IMR-90 (cell line): ENCODE results near the gene HEY2. TPM values are rescaled to one million over a fixed set of nuclear protein-coding genes. Genes with fewer than 3 reads are reported as not detected.

Experiments
- ATAC-seq: fragments of 200-7000 bp; cut with Tn5 transposase; 2 replicates; pipeline ENCODE4 v1.9.1; 2020; ENCODE audit warnings: low read depth, mild to moderate bottlenecking, moderate library complexity
- BruUV-seq: library from RNA; stranded (reverse); fragments of 400-500 nt; replicated peaks from 2 replicates; lab custom pipeline; 2021; lab: Mats Ljungman, UMichigan
- CTCF ChIA-PET: fragments of 300-600 bp; formaldehyde crosslinking; extraction: SDS; loops from one replicate; lab custom pipeline; 2021; ENCODE audit warnings: antibody characterized with exemption; lab: Yijun Ruan, JAX
- POLR2A ChIA-PET: fragments of 300-600 bp; sonication (Branson Sonifier 250); formaldehyde crosslinking; loops from one replicate; lab custom pipeline; 2022; ENCODE audit warnings: antibody characterized with exemption; ENCODE audit not compliant: unreplicated experiment; lab: Charles Lee
- DNase-seq: peaks from one replicate; pipeline ENCODE4 v3.0.0; 2013
- H2AFZ ChIP-seq: replicated peaks from 2 replicates; pipeline ENCODE3; 2013; ENCODE audit warnings: low read length, mild to moderate bottlenecking; ENCODE audit not compliant: poor library complexity
- H2AK5ac ChIP-seq: 2 replicates; pipeline ENCODE4 v1.6.1; 2013; ENCODE audit warnings: low read depth, low read length, inconsistent platforms
- H2AK9ac ChIP-seq: replicated peaks from 2 replicates; pipeline ENCODE3; 2013; ENCODE audit warnings: mild to moderate bottlenecking, low read depth, low read length, moderate library complexity; ENCODE audit not compliant: poor library complexity
- H2BK120ac ChIP-seq: 2 replicates; pipeline ENCODE4 v1.6.1; 2013; ENCODE audit warnings: low read depth, low read length, inconsistent platforms
- H2BK15ac ChIP-seq: 3 replicates; pipeline ENCODE4 v1.6.1; 2013; ENCODE audit warnings: low read depth, low read length, inconsistent platforms
- H2BK20ac ChIP-seq: 2 replicates; pipeline ENCODE4 v1.6.1; 2013; ENCODE audit warnings: low read depth, mild to moderate bottlenecking, inconsistent platforms, low read length, moderate library complexity
- H2BK5ac ChIP-seq: 2 replicates; pipeline ENCODE4 v1.6.1; 2013; ENCODE audit warnings: mild to moderate bottlenecking, low read depth, low read length, inconsistent platforms; ENCODE audit not compliant: poor library complexity, severe bottlenecking
- H3K14ac ChIP-seq: replicated peaks from 2 replicates; pipeline ENCODE4 v1.6.1; 2013; ENCODE audit warnings: low read depth, low read length, inconsistent platforms
- H3K18ac ChIP-seq: 2 replicates; pipeline ENCODE4 v1.6.1; 2013; ENCODE audit warnings: low read depth, low read length, control low read depth
- H3K23ac ChIP-seq: 2 replicates; pipeline ENCODE4 v1.6.1; 2013; ENCODE audit warnings: low read depth, low read length, inconsistent platforms
- H3K27ac ChIP-seq: 2 replicates; pipeline ENCODE4 v1.5.1; 2013; ENCODE audit warnings: mild to moderate bottlenecking, control low read depth, low read length; ENCODE audit not compliant: insufficient read depth
- H3K27me3 ChIP-seq: 2 replicates; pipeline ENCODE4 v1.6.1; 2013; ENCODE audit warnings: low read length; ENCODE audit not compliant: control insufficient read depth, insufficient read depth
- H3K36me3 ChIP-seq: 2 replicates; pipeline ENCODE4 v1.6.1; 2013; ENCODE audit warnings: low read length, mixed read lengths; ENCODE audit not compliant: control insufficient read depth, insufficient read depth
- H3K4ac ChIP-seq: 2 replicates; pipeline ENCODE4 v1.6.1; 2013; ENCODE audit warnings: low read depth, low read length, inconsistent platforms
- H3K4me1 ChIP-seq: 2 replicates; pipeline ENCODE4 v1.6.1; 2013; ENCODE audit warnings: low read length, mixed read lengths; ENCODE audit not compliant: control insufficient read depth, insufficient read depth
- H3K4me2 ChIP-seq: 2 replicates; pipeline ENCODE4 v1.6.1; 2013; ENCODE audit warnings: low read depth, mild to moderate bottlenecking, control low read depth, low read length, moderate library complexity
- H3K4me3 ChIP-seq: 2 replicates; pipeline ENCODE4 v1.5.1; 2013; ENCODE audit warnings: low read depth, mild to moderate bottlenecking, control low read depth, low read length, moderate library complexity; ENCODE audit not compliant: insufficient read depth
- H3K56ac ChIP-seq: 2 replicates; pipeline ENCODE4 v1.6.1; 2013; ENCODE audit warnings: low read length, inconsistent platforms; ENCODE audit not compliant: insufficient read depth; ENCODE audit errors: extremely low read depth
- H3K79me1 ChIP-seq, 2 experiments: 2 replicates each; pipeline ENCODE4 v1.6.1; 2013; ENCODE audit warnings: low read length in 2 of 2, inconsistent platforms in 1 of 2, low read depth in 1 of 2
- H3K9ac ChIP-seq: 2 replicates; pipeline ENCODE4 v1.6.1; 2013; ENCODE audit warnings: low read depth, low read length, control low read depth
- H3K9me1 ChIP-seq: 2 replicates; pipeline ENCODE4 v1.6.1; 2013; ENCODE audit warnings: low read length, inconsistent platforms; ENCODE audit not compliant: insufficient read depth
- H3K9me3 ChIP-seq: 2 replicates; pipeline ENCODE4 v1.6.1; 2013; ENCODE audit warnings: low read length; ENCODE audit not compliant: control insufficient read depth, insufficient read depth
- H4K20me1 ChIP-seq: 2 replicates; pipeline ENCODE4 v1.6.1; 2013; ENCODE audit warnings: low read length, inconsistent platforms; ENCODE audit not compliant: insufficient read depth
- H4K5ac ChIP-seq: 2 replicates; pipeline ENCODE4 v1.6.1; 2013; ENCODE audit warnings: mild to moderate bottlenecking, low read depth, low read length, control low read depth
- H4K8ac ChIP-seq, 2 experiments: 2 replicates each; pipeline ENCODE4 v1.6.1; 2013; ENCODE audit warnings: low read depth in 2 of 2, low read length in 2 of 2, control low read depth in 1 of 2, inconsistent platforms in 1 of 2
- H4K91ac ChIP-seq: 2 replicates; pipeline ENCODE4 v1.6.1; 2013; ENCODE audit warnings: low read depth, low read length, inconsistent platforms; ENCODE audit not compliant: insufficient read depth
- BHLHE40 ChIP-seq: fragments of 150-350 bp; IDR thresholded peaks from 2 replicates; pipeline ENCODE4 v1.6.1; 2016; ENCODE audit warnings: mild to moderate bottlenecking, low read depth, low read length
- CEBPB ChIP-seq: IDR thresholded peaks from 2 replicates; pipeline ENCODE4 v1.6.1; 2012; ENCODE audit warnings: low read depth, low read length, improper control_type of control experiment
- CHD1 ChIP-seq: IDR thresholded peaks from 2 replicates; pipeline ENCODE4 v1.6.1; 2012; ENCODE audit warnings: low read depth, low read length, improper control_type of control experiment
- FOS ChIP-seq: fragments of 150-350 bp; IDR thresholded peaks from 2 replicates; pipeline ENCODE4 v1.6.1; 2016; ENCODE audit warnings: low read depth, low read length
- MAFK ChIP-seq: IDR thresholded peaks from 2 replicates; pipeline ENCODE4 v1.6.1; 2012; ENCODE audit warnings: low read depth, low read length, improper control_type of control experiment
- MAZ ChIP-seq: IDR thresholded peaks from 2 replicates; pipeline ENCODE4 v1.6.1; 2012; ENCODE audit warnings: low read depth, mild to moderate bottlenecking, low read length, improper control_type of control experiment, moderate library complexity, borderline replicate concordance
- MXI1 ChIP-seq: IDR thresholded peaks from 2 replicates; pipeline ENCODE4 v1.6.1; 2012; ENCODE audit warnings: low read depth, mild to moderate bottlenecking, low read length, moderate library complexity, borderline replicate concordance
- NFE2L2 ChIP-seq: fragments of 150-350 bp; IDR thresholded peaks from 2 replicates; pipeline ENCODE4 v1.6.1; 2016; ENCODE audit warnings: low read depth, mild to moderate bottlenecking, low read length
- POLR2A ChIP-seq: IDR thresholded peaks from 2 replicates; pipeline ENCODE4 v1.6.1; 2012; ENCODE audit warnings: mild to moderate bottlenecking, low read depth, low read length
- RAD21 ChIP-seq: IDR thresholded peaks from 2 replicates; pipeline ENCODE4 v1.6.1; 2012; ENCODE audit warnings: low read length, improper control_type of control experiment
- RCOR1 ChIP-seq: IDR thresholded peaks from 2 replicates; pipeline ENCODE4 v1.6.1; 2012; ENCODE audit warnings: mild to moderate bottlenecking, low read length, improper control_type of control experiment; ENCODE audit not compliant: insufficient replicate concordance
- RFX5 ChIP-seq: IDR thresholded peaks from 2 replicates; pipeline ENCODE4 v1.8.0; 2012; ENCODE audit warnings: low read depth, mild to moderate bottlenecking, low read length, moderate library complexity
- SMC3 ChIP-seq: fragments of 150-350 bp; IDR thresholded peaks from 2 replicates; pipeline ENCODE4 v1.6.1; 2016; ENCODE audit warnings: low read depth, mild to moderate bottlenecking, antibody characterized with exemption, low read length, moderate library complexity
- dilution Hi-C: fragments of 300-500 bp; cut with HindIII; formaldehyde crosslinking; loops from one replicate; pipeline ENCODE4 v1.14.3; 2018; ENCODE audit warnings: low sequenced_read_pairs; ENCODE audit not compliant: unreplicated experiment
- in situ Hi-C: fragments of 300-500 bp; cut with MboI; formaldehyde crosslinking; loops from 3 replicates; pipeline ENCODE4 v1.14.3; 2019; ENCODE audit warnings: low sequenced_read_pairs, inconsistent platforms, mixed read lengths
- intact Hi-C: fragments of 100-400 bp; cut with micrococcal nuclease; formaldehyde crosslinking; loops from 2 replicates; pipeline ENCODE4 v1.10.0; 2022
- polyA plus RNA-seq, 3 experiments: library from polyadenylated mRNA; depleted of rRNA; stranded (reverse); fragments of >200 nt; gene quantifications; 2 replicates each; pipeline ENCODE4 v1.2.3, GENCODE V29; 2012; ENCODE audit warnings: low replicate concordance in 1 of 3
- total RNA-seq: library from RNA; depleted of rRNA; stranded (reverse); fragments of >200 nt; gene quantifications from 2 replicates; pipeline ENCODE4 v1.2.3, GENCODE V29; 2012
- TF ChIP-seq, protein P1 (sequence below): conservative IDR thresholded peaks from 2 replicates; pipeline ENCODE4 v1.5.1; 2012; ENCODE audit warnings: mild to moderate bottlenecking, low read depth, low read length, improper control_type of control experiment
- TF ChIP-seq, protein P2 (sequence below): fragments of 150-350 bp; IDR thresholded peaks from 2 replicates; pipeline ENCODE4 v1.6.1; 2016; ENCODE audit warnings: low read depth, mild to moderate bottlenecking, low read length, moderate library complexity, borderline replicate concordance
- TF ChIP-seq, protein P3 (sequence below): fragments of 150-350 bp; IDR thresholded peaks from 2 replicates; pipeline ENCODE4 v1.6.1; 2017; ENCODE audit warnings: mild to moderate bottlenecking, antibody characterized with exemption, low read length, low read depth

HEY2 gene
- total and polyA plus RNA-seq, 2 of the 4 experiments (the other 2 are of a cell fraction) = not detected

DNA sequence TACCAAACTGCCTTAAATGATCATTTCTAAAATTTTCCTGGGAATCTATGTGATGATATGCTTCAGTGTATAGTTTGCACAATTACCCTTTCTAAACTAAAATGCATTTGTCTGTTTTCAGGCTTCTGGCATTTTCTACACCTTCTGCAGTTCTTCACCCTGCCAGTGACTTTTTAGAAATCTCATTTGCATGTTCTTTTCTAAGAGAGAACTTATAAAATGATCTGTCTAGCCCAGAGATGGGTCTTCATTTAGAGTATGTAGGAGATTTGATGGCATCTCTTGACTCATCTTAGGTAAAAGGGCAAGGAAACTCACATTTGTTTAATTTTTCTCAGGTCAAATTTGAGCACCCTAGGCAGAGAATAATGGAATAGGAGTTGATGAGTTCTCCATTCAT lies 59.2 kb downstream of the HEY2 start:
- Histone ChIP-seq H2BK120ac (no peak overlapping the region), H3K18ac (no peak overlapping the region), H3K9ac (no peak overlapping the region), H3K36me3 (0 out of 2 replicates have a peak, but pooled peaks cover 1% of the 10 kb centered on the region), H2AK5ac (no peak overlapping the region), H3K4me3 (no peak overlapping the region), H2AK9ac (no peak overlapping the region), H3K4ac (no peak overlapping the region), H3K23ac (no peak overlapping the region), H3K9me1 (peaks cover 11% of the 10 kb centered on the region), H2AFZ (no peak overlapping the region), H4K5ac (no peak overlapping the region), H3K56ac (no peak overlapping the region), H3K27ac (no peak overlapping the region), H4K8ac (no peak overlapping the region), H3K27me3 (no peaks in the 10 kb centered on the region), H4K91ac (no peak overlapping the region), H4K20me1 (no peaks in the 10 kb centered on the region; the same call in 1 of the 2 replicates), H2BK20ac (no peak overlapping the region), H2BK15ac (no peak overlapping the region), H3K4me2 (no peak overlapping the region), H3K14ac (no peak overlapping the region), H3K9me3 (no peaks in the 10 kb centered on the region), H3K79me1 (peaks cover 9 to 24% of the 10 kb centered on the region in 2 experiments; a peak in 3 of 4 replicates), H3K4me1 (peaks cover 16% of the 10 kb centered on the region), H2BK5ac (no peak overlapping the region)
- DNase-seq = no peak
- dilution Hi-C loops = no loop called here
- no peak for ATAC-seq
- in situ Hi-C loops = no loop called here
- ChIA-PET POLR2A (no interaction called here), CTCF (no interaction called here)
- BruUV-seq = no TSS peak
- intact Hi-C loops = no loop called here
- TF ChIP-seq FOS = no peak
- no peak for TF ChIP-seq MAFK
- no peak for TF ChIP-seq SMC3
- TF ChIP-seq, protein P1, sequence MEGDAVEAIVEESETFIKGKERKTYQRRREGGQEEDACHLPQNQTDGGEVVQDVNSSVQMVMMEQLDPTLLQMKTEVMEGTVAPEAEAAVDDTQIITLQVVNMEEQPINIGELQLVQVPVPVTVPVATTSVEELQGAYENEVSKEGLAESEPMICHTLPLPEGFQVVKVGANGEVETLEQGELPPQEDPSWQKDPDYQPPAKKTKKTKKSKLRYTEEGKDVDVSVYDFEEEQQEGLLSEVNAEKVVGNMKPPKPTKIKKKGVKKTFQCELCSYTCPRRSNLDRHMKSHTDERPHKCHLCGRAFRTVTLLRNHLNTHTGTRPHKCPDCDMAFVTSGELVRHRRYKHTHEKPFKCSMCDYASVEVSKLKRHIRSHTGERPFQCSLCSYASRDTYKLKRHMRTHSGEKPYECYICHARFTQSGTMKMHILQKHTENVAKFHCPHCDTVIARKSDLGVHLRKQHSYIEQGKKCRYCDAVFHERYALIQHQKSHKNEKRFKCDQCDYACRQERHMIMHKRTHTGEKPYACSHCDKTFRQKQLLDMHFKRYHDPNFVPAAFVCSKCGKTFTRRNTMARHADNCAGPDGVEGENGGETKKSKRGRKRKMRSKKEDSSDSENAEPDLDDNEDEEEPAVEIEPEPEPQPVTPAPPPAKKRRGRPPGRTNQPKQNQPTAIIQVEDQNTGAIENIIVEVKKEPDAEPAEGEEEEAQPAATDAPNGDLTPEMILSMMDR = no peak
- no peak for TF ChIP-seq NFE2L2
- no peak for TF ChIP-seq RCOR1
- no peak for TF ChIP-seq CHD1
- TF ChIP-seq BHLHE40 = no peak
- no peak for TF ChIP-seq MXI1
- TF ChIP-seq, protein P2, sequence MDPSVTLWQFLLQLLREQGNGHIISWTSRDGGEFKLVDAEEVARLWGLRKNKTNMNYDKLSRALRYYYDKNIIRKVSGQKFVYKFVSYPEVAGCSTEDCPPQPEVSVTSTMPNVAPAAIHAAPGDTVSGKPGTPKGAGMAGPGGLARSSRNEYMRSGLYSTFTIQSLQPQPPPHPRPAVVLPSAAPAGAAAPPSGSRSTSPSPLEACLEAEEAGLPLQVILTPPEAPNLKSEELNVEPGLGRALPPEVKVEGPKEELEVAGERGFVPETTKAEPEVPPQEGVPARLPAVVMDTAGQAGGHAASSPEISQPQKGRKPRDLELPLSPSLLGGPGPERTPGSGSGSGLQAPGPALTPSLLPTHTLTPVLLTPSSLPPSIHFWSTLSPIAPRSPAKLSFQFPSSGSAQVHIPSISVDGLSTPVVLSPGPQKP = no peak
- TF ChIP-seq RFX5 = no peak
- TF ChIP-seq RAD21 = no peak
- no peak for TF ChIP-seq POLR2A
- TF ChIP-seq, protein P3, sequence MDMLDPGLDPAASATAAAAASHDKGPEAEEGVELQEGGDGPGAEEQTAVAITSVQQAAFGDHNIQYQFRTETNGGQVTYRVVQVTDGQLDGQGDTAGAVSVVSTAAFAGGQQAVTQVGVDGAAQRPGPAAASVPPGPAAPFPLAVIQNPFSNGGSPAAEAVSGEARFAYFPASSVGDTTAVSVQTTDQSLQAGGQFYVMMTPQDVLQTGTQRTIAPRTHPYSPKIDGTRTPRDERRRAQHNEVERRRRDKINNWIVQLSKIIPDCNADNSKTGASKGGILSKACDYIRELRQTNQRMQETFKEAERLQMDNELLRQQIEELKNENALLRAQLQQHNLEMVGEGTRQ = no peak
- no peak for TF ChIP-seq MAZ
- no peak for TF ChIP-seq CEBPB
